Measurements from ENCODE around the gene HNRNPUL2.

DNA sequence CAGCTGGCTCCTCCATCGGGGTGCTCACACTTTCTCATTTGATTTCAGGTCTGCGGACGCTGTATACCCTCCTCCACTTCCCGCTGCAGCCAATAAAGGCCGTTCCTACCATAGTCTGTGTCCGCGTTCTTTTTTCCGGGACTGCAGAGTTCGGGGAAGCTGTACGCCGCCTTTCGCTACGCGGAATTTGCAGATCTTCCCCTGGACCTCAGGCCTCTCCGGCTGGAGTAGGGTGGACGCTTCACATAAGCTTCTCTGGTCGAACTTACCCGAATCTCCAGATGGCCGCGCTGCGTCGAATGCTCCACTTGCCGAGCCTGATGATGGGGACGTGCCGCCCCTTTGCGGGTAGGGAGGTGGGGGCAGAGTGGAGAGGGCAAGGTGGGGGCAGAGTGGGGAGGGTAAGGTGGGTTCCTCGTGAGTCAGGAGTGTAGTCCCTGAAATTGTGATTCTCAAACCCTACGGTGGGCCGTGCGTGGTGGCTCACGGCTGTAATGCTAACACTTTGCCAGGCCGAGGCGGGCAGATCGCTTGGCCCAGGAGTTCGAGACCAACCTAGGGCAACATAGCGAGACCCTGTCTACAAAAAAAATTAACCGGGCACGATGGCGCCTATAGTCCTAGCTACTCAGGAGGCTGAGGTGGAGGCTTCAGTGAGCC is 61.5 kb downstream of the HNRNPUL2 start:
- TF ChIP-seq, protein P1, sequence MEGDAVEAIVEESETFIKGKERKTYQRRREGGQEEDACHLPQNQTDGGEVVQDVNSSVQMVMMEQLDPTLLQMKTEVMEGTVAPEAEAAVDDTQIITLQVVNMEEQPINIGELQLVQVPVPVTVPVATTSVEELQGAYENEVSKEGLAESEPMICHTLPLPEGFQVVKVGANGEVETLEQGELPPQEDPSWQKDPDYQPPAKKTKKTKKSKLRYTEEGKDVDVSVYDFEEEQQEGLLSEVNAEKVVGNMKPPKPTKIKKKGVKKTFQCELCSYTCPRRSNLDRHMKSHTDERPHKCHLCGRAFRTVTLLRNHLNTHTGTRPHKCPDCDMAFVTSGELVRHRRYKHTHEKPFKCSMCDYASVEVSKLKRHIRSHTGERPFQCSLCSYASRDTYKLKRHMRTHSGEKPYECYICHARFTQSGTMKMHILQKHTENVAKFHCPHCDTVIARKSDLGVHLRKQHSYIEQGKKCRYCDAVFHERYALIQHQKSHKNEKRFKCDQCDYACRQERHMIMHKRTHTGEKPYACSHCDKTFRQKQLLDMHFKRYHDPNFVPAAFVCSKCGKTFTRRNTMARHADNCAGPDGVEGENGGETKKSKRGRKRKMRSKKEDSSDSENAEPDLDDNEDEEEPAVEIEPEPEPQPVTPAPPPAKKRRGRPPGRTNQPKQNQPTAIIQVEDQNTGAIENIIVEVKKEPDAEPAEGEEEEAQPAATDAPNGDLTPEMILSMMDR (conservative IDR thresholded peaks at IDR 0.05), result no peak
- 0 out of 2 replicates have a peak, but pooled peaks have one; percentile 30 for TF ChIP-seq ZFX (IDR thresholded peaks at IDR 0.05)
